CD4-positive, alpha-beta T cell treated with Interferon gamma for 1 hour (primary cell): ENCODE results near the gene NANOG.
"Not testable (repeated sequence)": the region's sequence is repeated elsewhere in the genome, so short reads cannot be mapped to it uniquely, and the experiment has no call there.

Source experiments
- DNase-seq: peaks from one replicate; pipeline ENCODE4 v3.0.0-alpha.2; 2020

Gene NANOG

GRCh38 chr12:7806319-7806718 lies 17.1 kb downstream of the NANOG start:
- DNase-seq: not testable (repeated sequence)

- DNase-seq: peak; percentile 35
These were observed 17.8 kb downstream of the NANOG start for GRCh38 chr12:7806863-7807487.

- DNase-seq: not testable (repeated sequence)
These were observed 36.6 kb downstream of the NANOG start for GRCh38 chr12:7825754-7826153.

- not testable (repeated sequence) for DNase-seq
These were observed 40.5 kb downstream of the NANOG start for GRCh38 chr12:7829737-7830136.

GRCh38 chr12:7832059-7832696 lies 43.0 kb downstream of the NANOG start:
- DNase-seq: peak; percentile 26

- DNase-seq: not testable (repeated sequence)
These were observed 44.0 kb downstream of the NANOG start for GRCh38 chr12:7833201-7833600.

GRCh38 chr12:7833831-7834230 lies 44.6 kb downstream of the NANOG start:
- no peak for DNase-seq

DNA sequence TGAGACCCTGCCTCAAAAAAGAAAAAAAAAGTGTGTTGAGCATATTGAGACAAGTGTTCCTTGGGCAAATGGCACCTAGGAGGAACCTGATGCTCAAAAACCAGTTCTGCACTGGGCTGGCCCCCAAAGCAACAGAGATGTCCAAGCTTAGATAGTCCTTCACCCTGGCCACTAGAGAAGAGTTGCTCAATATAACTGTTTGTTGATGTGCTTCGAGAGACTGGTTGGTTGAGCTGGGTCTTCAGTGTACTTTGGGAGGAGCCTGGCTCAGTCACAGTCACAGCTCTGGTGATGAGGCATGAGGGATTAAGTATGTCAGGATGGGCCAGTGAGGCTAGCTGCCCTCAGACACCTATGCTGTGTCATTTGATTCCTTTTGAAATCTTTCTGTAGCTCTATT lies 45.5 kb downstream of the NANOG start:
- DNase-seq: peak; percentile 2

- no peak for DNase-seq
These were observed 45.9 kb downstream of the NANOG start for GRCh38 chr12:7835116-7835515.

DNA sequence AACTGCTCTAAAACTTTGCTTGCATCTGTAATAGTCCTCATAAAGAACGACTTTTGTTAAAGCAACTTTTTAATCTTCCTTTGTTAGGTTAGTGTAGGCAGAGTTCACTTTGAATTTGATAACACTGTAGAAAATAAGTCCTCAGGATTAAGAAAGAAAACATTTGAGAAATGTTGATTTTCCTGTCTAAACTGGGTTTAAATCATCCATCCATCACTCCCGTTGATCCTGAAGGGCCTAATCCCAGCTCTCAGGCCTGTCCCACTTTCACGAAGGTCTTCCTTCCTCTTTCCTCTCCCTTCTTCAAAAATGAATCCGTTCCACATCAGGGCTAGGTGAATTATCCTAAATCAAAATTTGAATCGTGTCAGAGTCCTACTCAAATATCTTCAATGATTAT lies 46.6 kb downstream of the NANOG start:
- DNase-seq: no peak

DNA sequence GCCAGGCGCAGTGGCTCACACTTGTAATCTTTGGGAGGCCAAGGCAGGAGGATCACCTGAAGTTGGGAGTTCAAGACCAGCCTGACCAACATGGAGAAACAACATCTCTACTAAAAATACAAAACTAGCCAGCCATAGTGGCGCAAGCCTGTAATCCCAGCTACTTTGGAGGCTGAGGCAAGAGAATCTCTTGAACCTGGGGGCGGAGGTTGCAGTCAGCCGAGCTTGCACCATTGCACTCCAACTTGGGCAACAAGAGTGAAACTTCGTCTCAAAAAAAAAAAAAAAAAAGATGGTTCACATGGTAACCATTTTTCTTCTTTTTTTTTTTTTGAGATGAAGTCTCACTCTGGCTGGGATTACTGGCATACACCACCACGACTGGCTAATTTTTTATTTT lies 48.2 kb downstream of the NANOG start:
- DNase-seq: peak; percentile 23

DNA sequence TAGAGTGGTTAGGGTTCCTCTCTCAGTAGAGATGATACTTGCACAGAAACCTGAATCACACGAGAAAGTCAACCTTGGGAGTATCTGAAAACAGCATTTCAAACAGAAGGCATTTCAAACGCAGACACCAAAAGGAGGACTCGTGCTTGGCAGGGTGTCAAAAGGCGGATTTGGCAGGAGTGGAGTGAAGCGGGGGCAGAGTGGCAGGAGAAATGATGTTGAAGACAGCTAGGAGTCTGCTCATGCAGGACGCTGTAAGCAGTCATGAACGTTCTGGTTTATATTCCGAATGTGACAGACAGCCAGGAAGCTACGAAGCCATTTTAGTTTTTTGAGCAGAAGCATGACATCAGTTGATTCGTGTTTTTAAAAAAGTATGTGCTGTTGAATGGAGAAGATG lies 50.0 kb downstream of the NANOG start:
- not testable (repeated sequence) for DNase-seq

GRCh38 chr12:7839848-7840247 lies 50.6 kb downstream of the NANOG start:
- not testable (repeated sequence) for DNase-seq

- DNase-seq: not testable (repeated sequence)
These were observed 53.2 kb downstream of the NANOG start for GRCh38 chr12:7842444-7842843.

DNA sequence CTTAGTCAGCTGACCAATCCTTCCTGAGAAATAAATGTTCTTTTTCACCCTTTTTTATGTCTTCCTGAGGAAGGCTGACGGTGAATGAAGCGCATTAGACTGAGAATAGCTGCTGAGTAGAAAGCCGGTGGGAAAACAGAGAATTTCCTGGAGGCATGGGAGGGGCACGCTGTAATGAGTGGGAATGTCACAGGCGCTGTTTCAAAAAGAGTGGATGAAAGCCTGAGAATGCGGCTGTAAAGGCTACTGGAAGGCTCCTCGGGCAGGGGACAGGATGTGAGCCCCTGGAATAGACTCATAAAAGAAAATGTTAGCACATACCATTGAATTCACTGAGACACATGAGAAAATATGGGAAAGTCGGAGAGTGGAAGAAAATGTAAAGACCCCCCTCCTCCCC lies 53.9 kb downstream of the NANOG start:
- not testable (repeated sequence) for DNase-seq

- DNase-seq: not testable (repeated sequence)
These were observed 54.4 kb downstream of the NANOG start for GRCh38 chr12:7843583-7843982.

- DNase-seq: no peak
These were observed 54.9 kb downstream of the NANOG start for GRCh38 chr12:7844116-7844515.

DNA sequence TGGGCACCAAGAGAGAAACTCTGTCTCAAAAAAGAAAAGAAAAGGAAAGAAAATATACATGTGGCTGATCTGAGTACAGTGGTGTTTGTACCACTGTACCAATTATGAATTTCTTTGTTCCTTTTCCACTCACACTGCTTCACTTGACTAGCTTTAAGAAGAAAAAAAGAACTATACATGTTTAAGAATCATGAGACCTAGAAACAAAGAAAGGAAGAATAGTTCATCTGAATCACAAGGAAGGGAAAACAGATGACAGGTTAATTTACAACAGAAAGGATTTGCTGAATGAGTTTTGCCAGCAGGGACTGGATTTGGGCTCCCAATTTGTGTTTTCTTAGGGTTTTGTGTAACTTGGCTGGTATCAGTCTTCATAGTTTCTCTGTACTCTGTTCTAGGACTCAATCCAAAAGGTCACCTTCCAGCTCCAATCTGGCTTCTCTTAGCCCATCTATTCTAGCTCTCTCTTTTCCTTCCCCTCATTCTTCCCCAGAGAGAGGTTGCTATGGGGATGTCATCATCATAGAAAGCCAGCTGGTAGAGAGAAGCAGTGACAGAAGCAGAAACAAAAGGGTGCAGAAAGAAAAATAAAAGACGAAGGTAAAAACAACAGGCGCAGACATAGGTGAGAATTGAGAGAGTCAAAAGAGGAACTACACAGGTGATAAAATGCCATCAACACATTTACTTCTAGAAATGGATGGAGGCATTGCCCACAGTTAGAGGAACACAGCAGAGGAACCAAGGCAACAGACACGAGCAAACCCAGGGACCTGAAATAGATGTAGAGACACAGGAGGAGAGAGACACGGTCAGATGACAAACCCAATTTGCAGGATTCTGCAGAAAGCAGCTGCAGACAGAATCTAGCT lies 58.3 kb downstream of the NANOG start:
- DNase-seq: not testable (repeated sequence)

- DNase-seq: not testable (repeated sequence)
These were observed 58.9 kb downstream of the NANOG start for GRCh38 chr12:7848098-7848422.
